NOMO-1 treated with dmso at 0.1 percent for 144 hours (cell line): ENCODE measurements around the gene KAT14.
"Not testable (repeated sequence)": the region's sequence is repeated elsewhere in the genome, so short reads cannot be mapped to it uniquely, and the experiment has no call there.

Experiments used
- DNase-seq: peaks from one replicate; lab custom pipeline; 2025; ENCODE audit not compliant: unreplicated experiment; lab: John Stamatoyannopoulos, UW

The KAT14 gene

GRCh38 chr20:18137412-18138265 lies at the start of gene KAT14, which contains the start of gene PET117:
Gene KAT14 (plus strand): TSS chr20:18137863. CDS start chr20:18142661, 4,798 bp downstream.
Gene PET117 (plus strand): TSS chr20:18137863. CDS start chr20:18137956, 93 bp downstream.
- peak; percentile 89 for DNase-seq

DNA sequence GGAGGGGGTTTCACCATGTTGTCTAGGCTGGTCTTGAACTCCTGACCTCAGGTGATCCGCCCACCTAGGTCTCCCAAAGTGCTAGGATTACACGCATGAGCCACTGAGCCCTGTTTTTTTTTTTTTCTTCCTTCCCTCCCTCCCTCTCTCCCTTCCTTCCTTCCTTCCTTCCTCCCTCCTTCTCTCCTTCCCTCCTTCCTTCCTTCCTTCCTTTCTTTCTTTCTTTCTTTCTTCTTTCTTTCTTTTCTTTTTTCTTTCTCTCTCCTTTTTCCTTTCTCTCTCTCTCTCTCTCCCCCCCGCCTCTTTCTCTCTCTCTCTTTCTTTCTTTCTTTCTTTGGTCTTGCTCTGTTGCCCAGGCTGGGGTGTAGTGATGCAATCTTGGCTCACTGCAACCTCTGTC lies 49.4 kb upstream of the KAT14 start:
- DNase-seq = not testable (repeated sequence)

DNA sequence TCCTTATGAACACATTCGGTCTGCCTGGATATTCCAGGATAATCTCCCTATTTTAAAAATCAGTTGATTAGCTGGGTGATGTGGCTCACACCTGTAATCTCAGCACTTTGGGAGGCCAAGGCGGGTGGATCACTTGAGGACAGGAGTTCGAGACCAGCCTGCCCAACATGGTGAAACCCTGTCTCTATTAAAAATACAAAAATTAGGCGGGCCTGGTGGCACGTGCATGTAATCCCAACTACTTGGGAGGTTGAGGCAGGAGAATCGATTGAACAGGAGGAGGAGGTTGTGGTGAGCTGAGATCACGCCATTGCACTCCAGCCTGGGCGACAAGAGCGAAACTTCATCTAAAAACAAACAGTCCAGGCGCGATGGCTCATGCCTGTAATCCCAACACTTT lies 48.8 kb upstream of the KAT14 start:
- not testable (repeated sequence) for DNase-seq

DNA sequence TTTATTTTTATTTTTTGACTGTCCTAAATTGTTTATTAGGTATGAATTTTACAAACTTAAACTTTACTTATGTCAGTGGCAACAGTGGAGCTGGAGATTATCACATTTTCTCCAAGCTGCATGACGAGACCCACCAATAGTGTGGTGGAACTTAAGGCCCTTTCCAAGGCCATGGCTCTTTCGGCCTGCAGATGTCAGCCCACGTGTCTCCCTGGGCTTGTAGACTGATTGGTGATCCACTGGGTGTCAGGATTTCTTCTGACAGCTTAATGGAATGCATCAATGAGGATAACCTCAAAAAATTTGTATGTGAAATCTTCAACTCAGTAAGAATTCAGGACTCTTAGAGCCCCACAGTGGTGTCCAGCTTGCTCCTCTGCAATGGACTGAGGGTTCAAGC lies 47.6 kb upstream of the KAT14 start:
- DNase-seq = no peak

GRCh38 chr20:18090477-18090876 lies 47.2 kb upstream of the KAT14 start:
- no peak for DNase-seq

DNA sequence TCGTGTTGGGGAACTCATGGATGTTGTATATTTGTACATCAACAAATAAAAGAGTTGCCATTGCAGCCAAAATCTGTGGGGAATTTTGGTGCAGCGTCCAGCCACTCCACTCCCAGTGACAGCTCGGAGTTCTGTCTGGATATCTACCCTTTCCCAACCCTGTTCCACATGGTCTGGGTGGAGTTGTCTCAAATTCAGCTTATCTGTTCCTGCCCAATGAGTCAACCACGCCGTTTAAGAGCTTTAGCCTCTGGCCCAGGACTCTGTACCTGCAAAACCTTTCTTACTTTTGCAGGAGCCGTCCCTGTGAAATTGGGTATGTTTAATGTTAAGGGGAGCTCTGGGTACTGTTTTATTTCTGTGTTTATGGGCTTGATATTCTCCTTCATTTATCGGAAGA lies 46.0 kb upstream of the KAT14 start:
- DNase-seq = no peak

DNA sequence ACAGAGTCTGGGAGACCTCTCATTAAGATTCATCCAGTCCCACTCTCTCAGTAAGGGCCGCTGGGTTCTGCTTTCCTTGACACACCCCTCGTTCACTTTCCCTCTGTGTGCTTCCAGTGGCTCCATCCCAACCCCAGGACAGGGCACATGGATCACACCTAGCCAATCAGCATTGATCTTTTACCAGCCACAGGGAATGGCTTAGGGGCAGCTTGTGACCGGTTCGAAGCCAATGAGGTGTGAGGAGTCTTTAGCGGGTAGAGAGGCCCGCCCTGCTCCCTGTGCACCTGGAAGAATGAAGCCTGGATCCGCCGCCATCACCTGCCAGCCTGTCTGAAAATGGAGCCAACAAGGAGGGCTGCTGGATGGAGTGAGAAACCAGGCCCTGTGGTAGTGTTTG lies 44.8 kb upstream of the KAT14 start:
- no peak for DNase-seq

GRCh38 chr20:18093388-18093787 lies 44.3 kb upstream of the KAT14 start:
- no peak for DNase-seq

DNA sequence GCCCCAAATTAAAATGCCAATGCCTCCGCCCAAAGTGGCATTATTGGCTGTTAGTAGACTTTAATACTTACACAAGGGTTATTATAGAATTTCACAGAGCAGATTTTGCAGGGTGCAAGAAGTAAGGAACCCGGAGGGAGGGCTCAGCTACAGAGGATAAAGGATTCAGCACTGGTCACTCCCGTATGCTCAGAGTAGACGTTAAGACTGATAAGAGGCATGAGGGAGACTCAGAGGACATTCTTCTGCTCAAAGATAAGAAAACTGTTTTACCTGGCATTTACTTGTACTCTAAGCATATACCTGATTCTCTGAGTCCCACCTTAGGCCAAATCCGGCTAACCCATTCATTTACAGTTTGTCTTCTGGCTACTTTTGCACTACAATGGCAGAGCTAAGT lies 43.5 kb upstream of the KAT14 start:
- DNase-seq = no peak

GRCh38 chr20:18100569-18100968 lies 37.1 kb upstream of the KAT14 start:
- not testable (repeated sequence) for DNase-seq

DNA sequence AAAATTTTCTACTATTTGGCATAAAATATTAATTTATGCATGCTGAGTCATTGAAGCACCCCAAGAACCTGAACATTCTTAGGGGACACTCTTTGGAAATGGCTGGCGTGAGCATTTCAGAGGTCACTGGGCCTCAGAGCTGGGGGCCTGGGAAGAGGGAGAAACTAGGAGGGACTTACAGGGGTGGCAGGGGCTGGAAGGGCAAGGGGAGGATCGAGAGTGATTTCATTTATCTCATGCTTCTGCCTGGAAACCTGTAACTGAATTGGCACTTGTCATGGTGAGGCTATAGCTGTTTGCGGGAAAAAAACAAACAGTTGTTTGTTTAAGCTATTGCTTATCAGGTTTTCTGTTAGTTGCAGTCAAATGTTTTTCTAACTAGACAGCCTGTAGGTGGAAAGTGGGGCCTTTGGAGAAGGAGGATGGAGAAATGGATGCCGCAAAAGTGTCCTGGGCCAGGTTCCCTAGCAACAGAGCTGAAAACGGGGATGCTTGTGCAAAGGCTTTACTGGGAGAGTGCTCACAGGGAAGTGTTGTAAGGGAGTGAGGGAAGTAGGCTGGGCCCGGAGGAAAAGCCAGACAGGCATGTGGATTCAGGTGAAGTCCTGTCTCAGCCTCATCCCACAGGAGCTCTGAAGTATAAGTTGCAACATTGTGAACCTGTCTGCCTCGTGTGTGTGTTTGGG lies 36.4 kb upstream of the KAT14 start:
- no peak for DNase-seq

DNA sequence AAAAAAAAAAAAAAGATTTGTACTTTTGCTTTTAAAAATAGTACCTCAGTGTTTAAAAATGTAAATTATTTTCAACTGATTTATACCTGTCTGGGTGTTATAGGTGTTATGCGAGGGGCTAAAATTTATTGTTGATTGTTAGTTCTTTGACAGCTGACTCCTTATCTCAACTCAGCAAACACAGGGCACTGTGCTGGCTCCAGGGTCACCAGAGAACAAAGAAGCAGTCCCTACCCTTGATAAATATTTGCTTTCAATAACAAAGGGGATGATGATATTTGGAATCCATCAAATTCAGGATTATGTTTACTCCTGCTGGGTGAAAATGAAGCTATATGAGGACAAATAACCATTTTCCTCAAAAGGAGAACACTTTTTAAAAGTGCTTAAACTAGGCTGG lies 34.2 kb upstream of the KAT14 start:
- DNase-seq = no peak

- DNase-seq = no peak
These were observed 29.3 kb upstream of the KAT14 start for GRCh38 chr20:18108326-18108725.

GRCh38 chr20:18128574-18128973 lies 9.1 kb upstream of the KAT14 start:
- DNase-seq = not testable (repeated sequence)

DNA sequence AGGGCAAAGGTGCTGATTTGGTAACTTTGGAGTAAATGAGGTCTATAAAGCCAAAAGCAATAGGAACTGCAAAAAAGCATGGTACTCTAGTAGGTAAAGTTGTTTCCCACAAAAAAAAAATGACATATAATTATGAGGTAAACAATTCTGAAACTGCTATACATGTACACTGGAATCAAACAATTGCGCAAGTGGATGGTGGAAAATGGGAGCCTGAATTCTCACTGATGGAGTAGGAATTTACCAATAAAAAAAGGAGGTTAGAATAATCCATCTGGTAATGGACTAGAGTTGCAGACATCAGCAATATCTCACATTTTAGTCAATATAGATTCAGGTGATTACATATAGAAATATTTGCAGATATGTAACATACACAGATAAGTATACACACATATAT lies 5.0 kb upstream of the KAT14 start:
- DNase-seq = no peak

- DNase-seq = no peak
These were observed 3.7 kb upstream of the KAT14 start for GRCh38 chr20:18133962-18134361.

- no peak for DNase-seq
These were observed 561 bp downstream of the KAT14 start for GRCh38 chr20:18138266-18138582.

- no peak for DNase-seq
These were observed 1.2 kb downstream of the KAT14 start for GRCh38 chr20:18138639-18139583.

DNA sequence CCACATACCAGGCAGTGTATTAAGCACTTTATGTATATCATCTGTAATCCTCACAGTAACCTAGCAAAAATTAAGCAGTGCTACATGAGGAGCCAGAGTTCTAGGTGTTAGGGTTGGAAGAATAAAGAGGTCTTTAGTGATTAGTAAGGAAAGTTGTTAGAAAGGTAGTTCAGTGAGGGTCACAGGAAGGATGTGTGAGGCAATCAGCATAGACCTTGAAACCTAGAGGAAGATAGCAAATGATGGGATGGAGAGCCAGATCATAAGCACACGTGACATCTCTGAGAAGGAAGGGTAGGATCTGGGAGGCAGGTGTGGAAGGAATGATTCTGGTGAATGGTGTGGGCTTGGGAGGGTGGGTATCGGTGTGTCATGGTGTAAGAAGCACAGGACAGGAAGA lies 2.2 kb downstream of the KAT14 start:
- DNase-seq = no peak

DNA sequence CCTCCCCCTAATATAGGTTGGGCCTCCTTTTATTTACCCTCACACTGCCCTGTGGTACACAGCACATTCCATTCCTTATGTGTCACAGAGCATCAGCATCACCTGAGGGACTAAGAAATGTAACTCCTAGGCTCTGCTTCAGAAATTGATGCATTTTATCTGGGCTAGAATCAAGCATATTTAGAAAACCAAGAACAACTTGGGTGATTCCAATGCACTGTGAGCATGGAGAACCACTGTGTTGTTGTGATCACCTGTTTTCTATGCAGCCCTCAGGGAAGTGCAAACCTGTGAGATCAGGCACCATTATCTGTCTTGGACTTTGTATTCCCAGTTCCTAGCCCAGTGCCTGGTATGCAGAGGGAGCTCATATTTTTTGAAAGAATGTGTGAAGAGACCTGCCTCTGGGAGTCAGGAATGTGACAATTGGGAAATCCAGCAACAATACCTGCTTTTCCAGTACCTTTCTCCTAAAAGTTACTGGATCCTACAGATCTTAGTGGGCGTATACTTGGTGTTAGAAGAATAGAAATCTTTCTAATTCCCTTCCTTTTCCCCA lies 7.0 kb downstream of the KAT14 start:
- DNase-seq = no peak

GRCh38 chr20:18154342-18154741 lies 16.7 kb downstream of the KAT14 start:
- no peak for DNase-seq
